ENCODE measurements around the gene PACS2. TPM values are rescaled to one million over a fixed set of nuclear protein-coding genes. Genes with fewer than 3 reads are reported as not detected.

The PACS2 gene
- total and polyA plus RNA-seq, 2 of the 4 experiments (the other 2 are of a cell fraction), result 15.6 to 32.2 TPM

GRCh38 chr14:105348945-105349699, 34.6 kb downstream of the PACS2 start:
- Histone ChIP-seq H2AK9ac (replicated peaks; ENCODE audit: low read depth, low read length, poor library complexity) (no peak overlapping the region), H2AFZ (replicated peaks; ENCODE audit: low read length, poor library complexity) (no peak overlapping the region), H3K23ac (ENCODE audit: low read depth, low read length) (no peak overlapping the region), H3K27ac (ENCODE audit: insufficient read depth, low read length) (no peak overlapping the region), H3K4me1 (ENCODE audit: control insufficient read depth, insufficient read depth, low read length) (peaks cover 3% of the 10 kb centered on the region; the same call in 1 of the 2 replicates), H3K27me3 (ENCODE audit: control insufficient read depth, insufficient read depth, low read length) (no peaks in the 10 kb centered on the region), H3K4me2 (ENCODE audit: low read depth, low read length) (no peak overlapping the region), H3K36me3 (ENCODE audit: control insufficient read depth, insufficient read depth, low read length) (no peaks in the 10 kb centered on the region; the same call in 1 of the 2 replicates), H2BK120ac (ENCODE audit: low read depth, low read length) (no peak overlapping the region), H2AK5ac (ENCODE audit: low read depth, low read length) (no peak overlapping the region), H3K9ac (ENCODE audit: low read depth, low read length) (no peak overlapping the region), H3K14ac (replicated peaks; ENCODE audit: low read depth, low read length) (no peak overlapping the region), H3K18ac (ENCODE audit: low read depth, low read length) (no peak overlapping the region), H3K4me3 (ENCODE audit: insufficient read depth, low read depth, low read length) (no peak overlapping the region), H4K20me1 (ENCODE audit: insufficient read depth, low read length) (peaks cover 15% of the 10 kb centered on the region), H4K8ac (ENCODE audit: low read depth in 2 of 2, low read length in 2 of 2) (no peak overlapping the region), H4K5ac (ENCODE audit: low read depth, low read length) (no peak overlapping the region), H3K4ac (ENCODE audit: low read depth, low read length) (no peak overlapping the region), H3K79me1 (ENCODE audit: low read depth in 1 of 2, low read length in 2 of 2) (peaks cover 10 to 24% of the 10 kb centered on the region in 2 experiments), H2BK5ac (ENCODE audit: low read depth, low read length, poor library complexity, severe bottlenecking) (no peak overlapping the region), H2BK15ac (ENCODE audit: low read depth, low read length) (no peak overlapping the region), H3K9me3 (ENCODE audit: control insufficient read depth, insufficient read depth, low read length) (no peaks in the 10 kb centered on the region), H3K56ac (ENCODE audit: extremely low read depth, insufficient read depth, low read length) (no peak overlapping the region), H2BK20ac (ENCODE audit: low read depth, low read length) (no peak overlapping the region), H4K91ac (ENCODE audit: insufficient read depth, low read depth, low read length) (no peak overlapping the region), H3K9me1 (ENCODE audit: insufficient read depth, low read length) (no peaks in the 10 kb centered on the region; the same call in 1 of the 2 replicates)
- dilution Hi-C loops (cut with HindIII; ENCODE audit: low sequenced_read_pairs, unreplicated experiment), result no loop called here
- ATAC-seq (ENCODE audit: low read depth) (no peak), DNase-seq (no peak)
- 90% methylated on average over 14 of the region's 19 CpGs; no CpG with 5 or more reads in 1 of the 2 experiments for WGBS, 2 experiments (ENCODE audit: extremely low coverage in 2 of 2, insufficient read length in 1 of 2)
- POLR2A ChIA-PET (ENCODE audit: unreplicated experiment), result no interaction called here
- no TSS peak for BruUV-seq (replicated peaks)
- intact Hi-C loops (cut with micrococcal nuclease), result no loop called here
- in situ Hi-C loops (cut with MboI; ENCODE audit: low sequenced_read_pairs), result no loop called here
- TF ChIP-seq RAD21 (IDR thresholded peaks at IDR 0.05; ENCODE audit: low read length) (no peak), CHD1 (IDR thresholded peaks at IDR 0.05; ENCODE audit: low read depth, low read length) (no peak), BHLHE40 (IDR thresholded peaks at IDR 0.05; ENCODE audit: low read depth, low read length) (no peak), FOS (IDR thresholded peaks at IDR 0.05; ENCODE audit: low read depth, low read length) (no peak), NFE2L2 (IDR thresholded peaks at IDR 0.05; ENCODE audit: low read depth, low read length) (no peak), CEBPB (IDR thresholded peaks at IDR 0.05; ENCODE audit: low read depth, low read length) (no peak), SMC3 (IDR thresholded peaks at IDR 0.05; ENCODE audit: low read depth, low read length) (no peak), ELK1 (IDR thresholded peaks at IDR 0.05; ENCODE audit: borderline replicate concordance, low read depth, low read length) (no peak), MAFK (IDR thresholded peaks at IDR 0.05; ENCODE audit: low read depth, low read length) (no peak)
- CTCF ChIA-PET, result no interaction called here

Measured in IMR-90 (cell line).